ENCODE data around the gene DHDDS.

GRCh38 chr1:26409191-26409807 lies 22.8 kb upstream of the DHDDS start:
- TF ChIP-seq CTCF (IDR thresholded peaks at IDR 0.05) (no peak), ZFX (IDR thresholded peaks at IDR 0.05; ENCODE audit: borderline replicate concordance) (no peak)

Data from 22Rv1 (cell line).